Renal pelvis (tissue), 12 donors: Measurements from ENCODE around the gene COPS4. TPM values are rescaled to one million over a fixed set of nuclear protein-coding genes. Genes with fewer than 3 reads are reported as not detected.
A peak's percentile ranks its signal among the peaks of the same experiment; 100 is the strongest.
"Not testable (repeated sequence)": the region's sequence is repeated elsewhere in the genome, so short reads cannot be mapped to it uniquely, and the experiment has no call there.

Source experiments
- DNase-seq: peaks from one replicate; pipeline ENCODE4 v3.0.0-alpha.2; 2013
- long read RNA-seq, 16 experiments: transcript quantifications; one replicate each; lab custom pipeline, GENCODE V29; 2026
- polyA plus RNA-seq, 3 donors: library from polyadenylated mRNA; unstranded; fragments of 120-200 nt; gene quantifications; one replicate each; pipeline ENCODE4 v1.2.1, GENCODE V29; 2013; ENCODE audit not compliant: insufficient read length in 3 of 3

COPS4 gene
- 10 to 100 TPM; 71.6 to 80.7 (median 75.2) TPM for polyA plus RNA-seq
- long read RNA-seq, donor 1, transcript COPS4-201 (10 exons, 1,744 nt) = major isoform, 39 of 42 reads
- long read RNA-seq, donor 1, partial matches to known transcripts = 0 of 42 reads
- long read RNA-seq, donor 1, other reads (novel, unspliced or antisense) = 0 of 42 reads
- long read RNA-seq, donor 2, transcript COPS4-209 (11 exons, 1,695 nt) = minor isoform, 6 of 70 reads
- long read RNA-seq, donor 2, transcript COPS4-201 (10 exons, 1,744 nt) = major isoform, 63 of 70 reads
- long read RNA-seq, donor 2, partial matches to known transcripts = 0 of 70 reads
- long read RNA-seq, donor 2, other reads (novel, unspliced or antisense) = 0 of 70 reads
- long read RNA-seq, donor 3, transcript COPS4-201 (10 exons, 1,744 nt) = major isoform, 47 of 70 reads
- long read RNA-seq, donor 3, transcript COPS4-209 (11 exons, 1,695 nt) = minor isoform, 5 of 70 reads
- long read RNA-seq, donor 3, partial matches to known transcripts = 16 of 70 reads
- long read RNA-seq, donor 3, other reads (novel, unspliced or antisense) = 0 of 70 reads
- long read RNA-seq, donor 4, transcript COPS4-201 (10 exons, 1,744 nt) = major isoform, 43 of 47 reads
- long read RNA-seq, donor 4, partial matches to known transcripts = 0 of 47 reads
- long read RNA-seq, donor 4, other reads (novel, unspliced or antisense) = 0 of 47 reads
- long read RNA-seq, donor 5, transcript COPS4-201 (10 exons, 1,744 nt) = major isoform, 27 of 30 reads
- long read RNA-seq, donor 5, partial matches to known transcripts = 0 of 30 reads
- long read RNA-seq, donor 5, other reads (novel, unspliced or antisense) = 0 of 30 reads
- long read RNA-seq, donor 6, transcript COPS4-201 (10 exons, 1,744 nt) = major isoform, 26 of 30 reads
- long read RNA-seq, donor 6, partial matches to known transcripts = 0 of 30 reads
- long read RNA-seq, donor 6, other reads (novel, unspliced or antisense) = 0 of 30 reads
- long read RNA-seq, donor 7, transcript COPS4-201 (10 exons, 1,744 nt) = major isoform, 40 of 51 reads
- long read RNA-seq, donor 7, partial matches to known transcripts = 7 of 51 reads
- long read RNA-seq, donor 7, other reads (novel, unspliced or antisense) = 0 of 51 reads
- long read RNA-seq, donor 8, transcript COPS4-201 (10 exons, 1,744 nt) = major isoform, 19 of 20 reads
- long read RNA-seq, donor 8, partial matches to known transcripts = 0 of 20 reads
- long read RNA-seq, donor 8, other reads (novel, unspliced or antisense) = 0 of 20 reads
- long read RNA-seq, donor 9, transcript COPS4-211 (3 exons, 558 nt) = minor isoform, 5 of 82 reads
- long read RNA-seq, donor 9, transcript COPS4-201 (10 exons, 1,744 nt) = major isoform, 66 of 82 reads
- long read RNA-seq, donor 9, partial matches to known transcripts = 6 of 82 reads
- long read RNA-seq, donor 9, other reads (novel, unspliced or antisense) = 0 of 82 reads
- long read RNA-seq, donor 10, transcript COPS4-201 (10 exons, 1,744 nt) = major isoform, 30 of 41 reads
- long read RNA-seq, donor 10, partial matches to known transcripts = 7 of 41 reads
- long read RNA-seq, donor 10, other reads (novel, unspliced or antisense) = 0 of 41 reads
- long read RNA-seq, donor 11, transcript COPS4-201 (10 exons, 1,744 nt) = major isoform, 35 of 40 reads
- long read RNA-seq, donor 11, partial matches to known transcripts = 0 of 40 reads
- long read RNA-seq, donor 11, other reads (novel, unspliced or antisense) = 0 of 40 reads
- long read RNA-seq, donor 12, transcript COPS4-201 (10 exons, 1,744 nt) = major isoform, 59 of 61 reads
- long read RNA-seq, donor 12, partial matches to known transcripts = 0 of 61 reads
- long read RNA-seq, donor 12, other reads (novel, unspliced or antisense) = 0 of 61 reads
- long read RNA-seq, donor 13, transcript COPS4-201 (10 exons, 1,744 nt) = major isoform, 18 of 19 reads
- long read RNA-seq, donor 13, partial matches to known transcripts = 0 of 19 reads
- long read RNA-seq, donor 13, other reads (novel, unspliced or antisense) = 0 of 19 reads
- long read RNA-seq, donor 14, transcript COPS4-201 (10 exons, 1,744 nt) = major isoform, 44 of 63 reads
- long read RNA-seq, donor 14, partial matches to known transcripts = 16 of 63 reads
- long read RNA-seq, donor 14, other reads (novel, unspliced or antisense) = 0 of 63 reads
- long read RNA-seq, donor 15, transcript COPS4-201 (10 exons, 1,744 nt) = major isoform, 45 of 49 reads
- long read RNA-seq, donor 15, partial matches to known transcripts = 0 of 49 reads
- long read RNA-seq, donor 15, other reads (novel, unspliced or antisense) = 0 of 49 reads
- long read RNA-seq, donor 16, transcript COPS4-201 (10 exons, 1,744 nt) = major isoform, 39 of 44 reads
- long read RNA-seq, donor 16, partial matches to known transcripts = 0 of 44 reads
- long read RNA-seq, donor 16, other reads (novel, unspliced or antisense) = 0 of 44 reads

DNA sequence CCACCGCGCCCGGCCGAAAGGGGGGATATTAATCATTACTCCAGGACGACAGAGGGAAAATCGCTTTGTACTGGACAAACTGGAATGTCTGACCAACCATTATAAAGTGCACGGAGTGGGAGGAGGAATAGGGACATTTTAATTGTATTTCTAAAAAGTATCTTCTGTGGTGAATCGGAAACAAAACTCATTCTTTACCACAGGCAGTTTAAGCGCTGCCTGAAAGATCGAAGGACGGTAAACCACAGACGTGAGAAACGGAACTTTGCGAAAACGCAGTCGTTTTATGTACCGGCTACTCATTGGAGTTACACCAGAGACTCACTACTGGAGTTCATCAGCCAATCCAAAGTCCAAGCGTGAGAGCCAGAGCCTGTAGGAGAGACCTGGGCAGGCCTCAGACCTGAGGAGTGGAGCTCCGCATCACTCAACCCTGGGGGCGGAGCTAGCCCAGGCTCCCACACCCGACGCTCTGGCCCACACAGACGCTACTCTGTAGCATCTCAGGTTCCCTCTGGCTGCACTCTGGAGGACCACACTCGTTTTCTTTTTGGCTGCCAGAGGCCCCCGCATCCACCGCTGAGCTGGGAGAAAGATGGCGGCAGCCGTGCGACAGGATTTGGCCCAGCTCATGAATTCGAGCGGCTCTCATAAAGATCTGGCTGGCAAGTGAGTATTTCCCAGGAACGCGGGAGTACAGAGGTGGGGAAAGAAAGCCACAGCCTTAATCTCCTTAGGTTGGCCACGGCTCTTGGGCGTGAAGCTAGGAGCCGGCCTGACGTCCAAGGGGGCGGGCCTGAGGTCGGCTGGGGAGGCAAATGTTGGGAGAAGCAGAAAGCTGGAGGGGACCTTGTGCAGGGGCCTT, at the start of gene COPS4:
TSS of gene COPS4 (plus strand) at position 554 of the 865 bp plus-strand sequence. CDS start at position 596, 42 bp downstream.
- peak; percentile 99 for DNase-seq

DNA sequence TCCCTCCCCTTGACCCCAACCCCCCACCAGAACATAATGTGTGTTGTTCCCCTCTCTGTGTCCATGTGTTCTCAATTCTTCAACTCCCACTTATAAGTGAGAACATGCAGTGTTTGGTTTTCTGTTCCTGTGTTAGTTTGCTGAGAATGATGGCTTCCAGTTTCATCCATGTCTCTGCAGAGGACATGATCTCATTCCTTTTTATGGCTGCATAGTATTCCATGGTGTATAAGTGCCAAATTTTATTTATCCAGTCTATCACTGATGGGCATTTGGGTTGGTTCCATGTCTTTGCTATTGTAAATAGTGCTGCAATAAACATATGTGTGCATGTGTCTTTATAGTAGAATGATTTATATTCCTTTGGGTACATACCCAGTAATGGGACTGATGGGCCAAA, 47.5 kb upstream of the COPS4 start:
- not testable (repeated sequence) for DNase-seq

DNA sequence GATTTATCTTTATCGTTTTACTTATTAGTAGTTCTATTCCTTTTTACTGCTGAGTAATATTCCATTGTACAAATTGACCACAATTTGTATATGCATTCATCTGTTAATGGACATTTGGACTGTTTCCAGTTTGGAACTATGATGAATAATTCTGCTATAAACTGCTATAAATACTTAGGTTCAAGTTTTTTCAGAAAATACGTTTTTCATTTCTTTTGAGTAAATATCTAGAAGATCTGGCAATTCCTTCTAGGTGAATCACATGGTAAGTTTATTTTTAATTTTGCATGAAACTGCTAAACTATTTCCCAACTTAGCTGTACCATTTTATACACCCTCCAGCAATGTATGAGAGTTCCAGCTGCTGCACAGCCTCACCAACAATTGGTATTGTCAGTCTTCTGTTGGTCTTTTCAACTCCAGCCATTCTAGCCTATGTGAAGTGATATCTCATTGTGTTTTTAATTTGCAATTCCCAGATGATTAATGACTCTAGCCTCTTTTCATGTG, 46.6 kb upstream of the COPS4 start:
- no peak for DNase-seq

DNA sequence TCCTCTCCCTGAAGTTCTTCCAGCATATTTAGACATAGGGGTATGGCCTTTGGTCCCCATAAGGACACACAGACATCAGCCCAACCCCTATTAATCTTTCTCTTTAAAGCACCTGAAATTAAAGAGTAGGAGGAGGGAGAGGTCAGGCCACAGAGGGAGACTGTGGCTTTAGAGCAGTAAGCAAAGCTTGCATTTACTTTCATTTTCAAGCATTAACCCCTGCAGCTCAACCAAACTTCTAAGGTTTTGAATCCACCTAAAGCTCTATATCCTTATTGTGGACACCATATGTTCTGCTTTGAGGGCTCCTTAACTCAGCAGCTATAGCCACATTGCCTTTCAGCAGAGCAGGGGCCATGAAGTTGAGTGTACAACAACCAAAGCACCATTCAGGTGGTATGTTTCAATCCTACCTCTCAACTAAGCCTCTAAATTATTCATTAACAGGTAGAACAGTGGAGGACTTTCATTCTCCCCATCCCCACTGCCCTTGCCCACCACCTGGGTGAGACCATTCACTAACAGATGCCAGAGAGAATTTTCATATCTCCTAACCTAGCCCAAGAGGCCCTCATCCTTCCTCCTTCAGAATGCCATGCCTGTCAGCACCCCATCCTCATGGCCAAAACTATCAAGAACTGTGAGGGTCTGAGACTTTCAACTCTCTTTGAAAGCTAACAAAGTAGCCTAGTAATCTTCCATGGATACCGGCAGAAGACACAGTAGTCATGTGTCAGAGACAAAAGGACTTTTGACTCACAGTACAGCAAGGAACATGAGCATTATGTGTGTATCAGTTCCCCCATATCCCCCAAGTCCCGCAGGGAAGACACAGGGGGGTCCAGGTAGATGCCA, 45.2 kb upstream of the COPS4 start:
- DNase-seq = no peak

DNA sequence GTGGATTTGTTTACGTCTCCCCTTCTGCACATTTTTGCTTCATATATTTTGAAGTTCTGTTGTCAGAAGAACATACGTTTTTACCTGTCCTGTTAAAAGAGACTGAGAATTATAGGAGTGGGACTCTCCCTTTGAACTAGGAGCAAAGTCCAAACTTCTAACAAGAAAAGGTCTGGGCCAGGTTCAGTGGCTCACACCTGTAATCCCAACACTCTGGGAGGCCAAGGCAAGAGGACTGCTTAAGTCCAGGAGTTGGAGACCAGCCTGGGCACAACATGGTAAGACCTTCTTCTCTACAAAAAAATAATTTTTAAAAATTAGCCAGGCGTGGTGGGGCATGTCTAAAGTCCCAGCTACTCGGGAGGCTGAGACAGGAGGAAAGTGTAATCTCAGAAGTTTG, 40.1 kb upstream of the COPS4 start:
- no peak for DNase-seq

DNA sequence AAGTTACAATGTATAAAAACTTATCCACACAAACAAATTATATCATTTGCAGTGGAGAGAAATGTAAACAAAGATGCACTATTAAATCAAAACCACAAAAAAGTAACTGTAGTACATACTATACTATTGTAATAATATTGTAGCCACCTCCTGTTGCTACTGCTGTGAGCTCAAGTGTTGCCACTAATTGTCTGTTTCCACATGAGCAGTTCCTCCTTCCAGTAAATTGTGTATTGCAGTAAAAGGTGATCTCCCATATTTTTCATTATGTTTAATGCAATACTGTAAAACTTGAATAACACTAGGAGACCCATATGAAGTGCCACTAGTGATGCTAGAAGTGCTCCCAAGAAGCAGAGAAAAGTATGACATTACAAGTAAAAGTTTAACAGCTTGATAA, 36.1 kb upstream of the COPS4 start:
- DNase-seq = no peak

DNA sequence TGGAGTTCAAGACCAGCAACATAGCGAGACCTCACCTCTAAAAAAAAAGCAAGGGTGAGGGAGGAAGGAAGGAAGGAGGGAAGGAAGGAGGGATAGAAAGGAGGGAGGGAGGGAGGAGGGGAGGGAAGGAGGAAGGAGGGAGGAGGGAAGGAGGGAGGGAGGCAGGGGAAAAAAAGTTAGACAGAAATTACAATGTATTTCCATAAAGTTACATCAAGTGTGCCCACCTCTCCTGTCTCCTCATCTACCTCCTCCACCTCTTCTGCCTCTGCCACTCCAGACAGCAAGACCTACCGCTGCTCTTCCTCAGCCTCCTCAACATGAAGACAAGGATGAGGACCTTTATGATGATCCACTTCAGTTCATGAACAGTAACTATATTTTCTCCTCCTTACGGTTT, 32.7 kb upstream of the COPS4 start:
- DNase-seq = no peak

DNA sequence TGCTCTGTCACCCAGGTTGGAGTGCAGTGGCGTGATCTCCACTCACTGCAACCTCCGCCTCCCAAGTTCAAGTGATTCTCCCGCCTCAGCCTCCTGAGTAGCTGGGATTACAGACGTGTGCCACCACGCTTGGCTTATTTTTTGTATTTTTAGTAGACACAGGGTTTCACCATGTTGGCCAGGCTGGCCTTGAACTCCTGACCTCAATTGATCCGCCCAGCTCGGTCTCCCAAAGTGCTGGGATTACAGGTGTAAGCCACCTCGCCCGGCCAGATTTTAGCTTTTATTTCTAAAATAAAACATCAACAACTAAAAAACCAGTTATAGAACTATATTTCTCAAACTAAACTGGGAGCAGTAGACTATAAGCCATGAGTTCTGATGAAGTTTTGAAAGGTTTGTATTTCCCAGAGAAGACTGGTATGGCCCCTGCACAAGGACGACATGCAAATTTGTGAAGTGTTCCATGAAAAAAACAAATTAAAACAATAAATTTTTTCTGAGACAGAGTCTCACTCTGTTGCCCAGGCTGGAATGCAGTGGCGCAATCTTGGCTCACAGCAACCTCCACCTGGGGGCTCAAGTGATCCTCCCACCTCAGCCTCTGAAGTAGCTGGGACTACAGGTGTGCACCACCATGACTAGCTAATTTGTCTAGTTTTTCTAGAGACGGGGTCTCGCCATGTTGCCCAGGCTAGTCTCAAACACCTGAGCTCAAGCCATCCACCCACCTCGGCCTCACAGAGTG, 31.8 kb upstream of the COPS4 start:
- DNase-seq = not testable (repeated sequence)

DNA sequence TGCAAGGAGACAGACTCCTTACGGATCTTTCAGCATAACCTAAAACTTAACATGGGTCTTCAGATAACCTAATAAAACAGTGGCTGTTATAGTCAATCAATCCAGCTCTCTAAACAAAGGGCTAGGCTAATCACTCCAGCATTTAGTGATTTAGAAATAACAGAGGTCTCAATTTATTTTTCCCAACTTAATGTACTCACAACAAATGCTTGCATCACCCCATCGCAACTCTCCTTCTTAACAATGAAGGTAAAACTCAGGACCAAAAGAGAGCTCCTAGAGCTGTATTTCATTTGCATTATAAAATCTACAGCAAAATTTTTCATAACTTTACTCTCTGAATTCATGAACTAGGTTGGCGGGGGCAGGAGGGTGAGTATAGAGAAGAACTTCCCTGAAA, 25.5 kb upstream of the COPS4 start:
- DNase-seq = no peak

DNA sequence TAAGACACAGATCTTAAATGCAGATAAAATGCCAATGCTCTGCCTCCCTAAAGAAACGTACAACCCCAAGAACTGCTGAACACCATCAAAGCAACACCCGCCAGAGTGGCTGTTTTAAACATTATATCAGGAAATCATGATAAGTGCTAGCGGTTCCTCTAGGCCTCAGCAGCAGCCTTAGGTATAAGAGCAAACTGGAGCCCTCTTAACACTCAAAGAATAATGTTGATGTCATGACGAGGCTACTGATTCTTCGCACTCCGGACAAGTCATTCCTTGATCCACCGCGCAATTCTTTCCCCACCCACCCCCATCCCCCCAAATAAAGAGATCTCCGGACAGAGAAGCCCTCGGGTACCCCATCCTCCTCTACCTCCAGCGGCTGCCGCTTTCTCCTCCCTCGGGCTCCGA, 24.9 kb upstream of the COPS4 start:
- DNase-seq = no peak

DNA sequence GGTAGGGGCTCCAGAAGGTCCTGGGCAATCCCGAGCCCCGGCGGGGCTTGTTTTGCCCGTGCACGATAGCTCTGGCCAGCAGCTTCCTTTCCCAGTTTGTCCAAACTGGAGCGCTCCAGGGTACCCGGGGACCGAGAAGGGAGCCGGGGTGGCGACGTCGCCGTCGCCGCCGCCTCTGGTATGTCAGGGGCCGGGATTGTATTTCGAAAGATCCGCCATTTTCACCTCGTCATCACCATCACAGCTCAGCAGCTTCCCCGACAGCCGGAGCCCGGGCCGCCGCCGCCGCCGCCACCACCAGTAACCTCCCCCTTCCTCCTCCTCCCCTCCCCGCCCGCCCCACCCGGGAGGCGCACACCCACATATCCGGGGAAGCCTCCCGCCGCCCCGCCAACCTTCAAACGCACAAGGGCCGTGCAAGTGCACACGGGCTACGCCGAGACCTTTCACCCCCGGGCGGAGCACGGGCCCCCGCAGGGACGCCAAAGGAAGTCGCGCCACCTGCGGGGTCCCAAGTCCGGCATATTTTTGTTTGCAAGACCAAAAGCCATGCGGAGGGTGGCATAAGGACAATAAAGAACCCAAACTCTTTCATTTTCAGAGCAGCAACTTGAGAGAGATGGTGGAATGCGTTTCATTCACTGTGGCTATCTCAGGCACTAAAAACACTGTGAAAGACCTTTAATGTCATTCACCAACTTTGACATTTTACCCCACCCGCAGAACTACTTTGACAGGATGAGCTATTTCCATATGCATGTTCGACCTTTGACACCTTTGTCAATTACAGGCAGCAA, 24.3 kb upstream of the COPS4 start, which contains the start of gene LIN54:
TSS of gene LIN54 (minus strand) at position 302 of the 797 bp plus-strand sequence. CDS start 25,979 bp downstream, outside the sequence.
- DNase-seq = peak; percentile 72

DNA sequence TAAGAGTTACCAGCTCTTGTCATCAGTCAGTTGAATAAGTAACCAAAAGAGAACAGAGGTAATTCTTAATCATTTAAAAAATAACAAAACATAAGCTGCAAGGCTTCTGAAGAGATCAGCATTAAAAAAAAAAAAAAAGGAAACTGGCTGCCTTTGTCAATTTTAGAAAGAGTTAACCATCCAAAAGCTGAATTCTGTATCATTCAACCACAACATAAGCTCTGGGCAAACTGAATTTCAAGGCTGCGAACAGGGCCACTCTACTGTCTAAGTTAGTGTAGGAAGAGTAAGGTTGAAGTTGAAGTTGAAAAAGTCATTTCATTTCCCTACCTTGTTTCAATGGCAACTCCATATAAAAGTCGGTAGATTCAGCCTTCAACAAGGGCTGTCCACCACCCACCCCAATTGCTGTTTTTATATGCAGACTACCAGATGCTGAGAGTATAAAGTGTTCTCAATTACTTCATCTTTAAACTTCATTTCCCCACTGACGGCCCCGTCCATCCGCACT, 23.2 kb upstream of the COPS4 start:
- no peak for DNase-seq

DNA sequence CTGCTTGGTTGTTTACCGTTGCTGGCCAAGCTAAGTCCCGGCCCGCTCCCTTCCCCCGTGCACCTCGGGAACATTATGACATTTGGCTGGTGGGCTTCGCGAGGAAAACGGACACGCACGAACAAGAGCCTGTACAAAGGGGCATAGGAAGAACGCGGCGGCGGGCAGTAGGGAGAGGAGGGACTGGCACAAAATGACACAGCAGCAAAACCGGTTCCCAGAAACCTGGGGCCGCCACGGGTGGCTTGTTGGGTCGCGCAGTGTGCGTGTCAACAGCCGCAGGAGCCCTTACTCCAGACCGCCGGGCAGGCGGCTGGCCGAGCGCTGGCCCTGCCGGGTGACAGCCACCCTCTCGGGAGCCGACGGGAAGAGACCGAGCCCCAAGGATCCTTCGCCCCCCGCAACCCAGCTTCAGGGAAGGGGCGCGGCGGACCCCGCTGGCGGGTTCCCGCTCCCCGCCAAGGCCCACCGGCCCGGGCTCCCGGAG, 22.7 kb upstream of the COPS4 start:
- DNase-seq = no peak

DNA sequence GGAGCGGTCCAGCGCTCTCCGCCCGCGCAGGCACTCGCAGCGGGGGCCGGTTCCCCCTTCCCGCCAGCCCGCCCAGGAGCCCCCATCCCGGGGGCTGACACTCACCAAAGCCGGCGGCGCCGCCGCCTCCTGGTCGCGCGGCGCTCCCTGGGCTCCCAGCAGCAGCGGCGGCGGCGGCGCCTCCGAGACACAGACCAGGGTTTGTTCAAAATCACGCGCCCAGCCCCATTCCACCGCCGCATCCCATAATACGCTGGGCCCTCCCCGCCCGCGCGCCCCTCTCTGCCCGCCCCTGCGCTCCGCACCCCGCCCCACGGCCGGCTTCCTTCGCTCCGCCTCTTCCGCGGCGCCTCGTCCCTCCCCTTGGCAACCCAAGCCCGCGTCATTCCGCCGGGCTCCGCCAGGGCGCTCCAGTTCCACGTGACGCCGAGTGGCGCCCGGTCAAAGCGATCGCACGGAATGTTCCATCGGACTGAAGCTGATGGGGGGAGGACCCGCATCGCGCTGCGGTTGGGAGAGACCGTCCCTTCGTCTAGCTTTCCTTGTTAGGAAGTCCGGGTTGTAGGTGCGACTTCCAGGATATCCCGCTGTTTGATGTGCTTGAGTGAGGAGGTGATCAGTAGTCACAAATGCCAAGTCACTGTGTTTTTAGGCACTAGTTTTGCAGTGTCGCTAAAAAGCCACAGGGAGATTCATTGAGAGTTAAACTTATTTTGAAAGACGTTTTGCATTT, 22.1 kb upstream of the COPS4 start:
- peak; percentile 97 for DNase-seq
